ENCODE results near the gene TRPM5. TPM values are rescaled to one million over a fixed set of nuclear protein-coding genes. Genes with fewer than 3 reads are reported as not detected.

The TRPM5 gene
- total RNA-seq, 2 donors from 2014 or later, result 0.68 TPM; not detected in 1

- Histone ChIP-seq H3K4me3 (peak overlapping the region; percentile 58 to 64), H3K9me3 (no peaks in the 10 kb centered on the region), H3K36me3 (peaks cover 4 to 42% of the 10 kb centered on the region in 2 donors), H3K27me3 (replicated peaks; ENCODE audit: insufficient read depth) (no peaks in the 10 kb centered on the region), H3K27ac (peak overlapping the region; percentile 95 to 97), H3K4me1 (replicated peaks) (peaks cover 19% of the 10 kb centered on the region)
- WGBS, result 12% methylated on average over 23 of the region's 23 CpGs
- TF ChIP-seq CTCF (IDR thresholded peaks at IDR 0.05), result no peak
- TF ChIP-seq POLR2AphosphoS5 (IDR thresholded peaks at IDR 0.05), result no peak
- TF ChIP-seq POLR2A (IDR thresholded peaks at IDR 0.05), result no peak
- intact Hi-C loops (cut with DNase I), result loop anchor here (5.0 kb wide), 1 partner anchor 92 kb away; no protein-coding TSS in a partner anchor
- no peak for DNase-seq (ENCODE audit: low spot score)
Measured at GRCh38 chr11:2399488-2400068, 44.7 kb downstream of the TRPM5 start.

GRCh38 chr11:2398664-2399355, 45.5 kb downstream of the TRPM5 start:
- no peak for TF ChIP-seq POLR2AphosphoS5 (IDR thresholded peaks at IDR 0.05)
- no peak for TF ChIP-seq POLR2A (IDR thresholded peaks at IDR 0.05)
- TF ChIP-seq CTCF (IDR thresholded peaks at IDR 0.05), result no peak
- Histone ChIP-seq H3K4me1 (replicated peaks) (peaks cover 19% of the 10 kb centered on the region), H3K9me3 (no peaks in the 10 kb centered on the region), H3K27ac (peak overlapping the region; percentile 95 to 97), H3K36me3 (peaks cover 4 to 47% of the 10 kb centered on the region in 2 donors), H3K27me3 (replicated peaks; ENCODE audit: insufficient read depth) (no peaks in the 10 kb centered on the region), H3K4me3 (peak overlapping the region in 1 of 2 donors; percentile 58)
- intact Hi-C loops (cut with DNase I), result no loop called here
- 40% methylated on average over 7 of the region's 7 CpGs for WGBS
- DNase-seq (ENCODE audit: low spot score), result no peak

- Histone ChIP-seq H3K27ac (no peak overlapping the region), H3K36me3 (peaks cover 0 to 33% of the 10 kb centered on the region in 2 donors), H3K4me3 (no peak overlapping the region), H3K27me3 (replicated peaks; ENCODE audit: insufficient read depth) (no peaks in the 10 kb centered on the region), H3K9me3 (no peaks in the 10 kb centered on the region), H3K4me1 (replicated peaks) (peaks cover 19% of the 10 kb centered on the region)
- TF ChIP-seq CTCF (IDR thresholded peaks at IDR 0.05) (no peak), POLR2A (IDR thresholded peaks at IDR 0.05) (no peak), POLR2AphosphoS5 (IDR thresholded peaks at IDR 0.05) (no peak)
- intact Hi-C loops (cut with DNase I), result no loop called here
- no peak for DNase-seq (ENCODE audit: low spot score)
- 91% methylated on average over 12 of the region's 12 CpGs for WGBS
Measured at GRCh38 chr11:2397005-2397404, 47.3 kb downstream of the TRPM5 start.

GRCh38 chr11:2396471-2396870, 47.8 kb downstream of the TRPM5 start:
- intact Hi-C loops (cut with DNase I), result no loop called here
- TF ChIP-seq CTCF (IDR thresholded peaks at IDR 0.05), result no peak
- TF ChIP-seq POLR2A (IDR thresholded peaks at IDR 0.05), result no peak
- TF ChIP-seq POLR2AphosphoS5 (IDR thresholded peaks at IDR 0.05), result no peak
- Histone ChIP-seq H3K9me3 (no peaks in the 10 kb centered on the region), H3K27me3 (replicated peaks; ENCODE audit: insufficient read depth) (no peaks in the 10 kb centered on the region), H3K4me1 (replicated peaks) (peaks cover 14% of the 10 kb centered on the region), H3K36me3 (peaks cover 0 to 33% of the 10 kb centered on the region in 2 donors), H3K4me3 (no peak overlapping the region), H3K27ac (no peak overlapping the region)
- WGBS, result 91% methylated on average over 25 of the region's 26 CpGs
- DNase-seq (ENCODE audit: low spot score), result no peak

GRCh38 chr11:2395856-2396255, 48.5 kb downstream of the TRPM5 start:
- WGBS, result 84% methylated on average over 16 of the region's 17 CpGs
- H3K36me3 ChIP-seq, result peaks cover 0 to 33% of the 10 kb centered on the region in 2 donors
- H3K27ac ChIP-seq, result no peak overlapping the region
- intact Hi-C loops (cut with DNase I), result no loop called here
- TF ChIP-seq CTCF (IDR thresholded peaks at IDR 0.05) (no peak), POLR2A (IDR thresholded peaks at IDR 0.05) (no peak), POLR2AphosphoS5 (IDR thresholded peaks at IDR 0.05) (no peak)
- H3K27me3 ChIP-seq (replicated peaks; ENCODE audit: insufficient read depth), result no peaks in the 10 kb centered on the region
- DNase-seq (ENCODE audit: low spot score), result no peak
- H3K4me3 ChIP-seq, result no peak overlapping the region
- no peaks in the 10 kb centered on the region for H3K9me3 ChIP-seq
- H3K4me1 ChIP-seq (replicated peaks), result peaks cover 11% of the 10 kb centered on the region

All from prostate gland (tissue), 2 donors.